ENCODE measurements around the gene METTL16. TPM values are rescaled to one million over a fixed set of nuclear protein-coding genes. Genes with fewer than 3 reads are reported as not detected.
"Not testable (repeated sequence)": the region's sequence is repeated elsewhere in the genome, so short reads cannot be mapped to it uniquely, and the experiment has no call there.

METTL16 gene
- total RNA-seq, 1 experiment from 2014 or later = 37.6 TPM

DNA sequence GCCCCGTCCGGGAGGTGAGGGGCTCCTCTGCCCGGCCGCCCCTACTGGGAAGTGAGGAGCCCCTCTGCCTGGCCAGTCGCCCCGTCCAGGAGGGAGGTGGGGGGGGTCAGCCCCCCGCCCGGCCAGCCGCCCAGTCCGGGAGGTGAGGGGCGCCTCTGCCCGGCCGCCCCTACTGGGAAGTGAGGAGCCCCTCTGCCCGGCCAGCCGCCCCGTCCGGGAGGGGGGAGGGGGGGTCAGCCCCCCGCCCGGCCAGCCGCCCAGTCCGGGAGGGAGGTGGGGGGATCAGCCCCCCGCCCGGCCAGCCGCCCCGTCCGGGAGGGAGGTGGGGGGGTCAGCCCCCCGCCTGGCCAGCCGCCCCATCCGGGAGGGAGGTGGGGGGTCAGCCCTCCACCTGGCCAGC is 64.2 kb downstream of the METTL16 start:
- intact Hi-C loops (cut with micrococcal nuclease); DNase-seq (ENCODE audit: low read depth, low spot score); RAD21 ChIA-PET (ENCODE audit: low non-redundant PET in 1 of 2, low total read pairs in 2 of 2, uncharacterized antibody in 2 of 2, unreplicated experiment in 2 of 2); POLR2A ChIA-PET; H3K9me3 ChIP-seq (ENCODE audit: control insufficient read depth in 1 of 2, insufficient read depth in 1 of 2, low read depth in 1 of 2, low read length in 2 of 2); H3K9ac ChIP-seq (ENCODE audit: low read length); BruUV-seq (replicated peaks); H3K4me2 ChIP-seq (ENCODE audit: low read length); H3K36me3 ChIP-seq (ENCODE audit: control insufficient read depth in 1 of 2, insufficient read depth in 2 of 2, low read length in 2 of 2); H4K20me1 ChIP-seq (ENCODE audit: insufficient read depth); H3K27me3 ChIP-seq (ENCODE audit: insufficient read depth, low read length); H3K4me3 ChIP-seq (replicated peaks in 1 of 2; ENCODE audit: low read depth in 1 of 2, low read length in 2 of 2); H3K9me2 ChIP-seq (ENCODE audit: insufficient read depth); H2AFZ ChIP-seq (ENCODE audit: low read depth, low read length, poor library complexity, severe bottlenecking); H3K4me1 ChIP-seq (ENCODE audit: control insufficient read depth in 1 of 2, insufficient read depth in 2 of 2, low read length in 2 of 2); H3K27ac ChIP-seq (ENCODE audit: low read depth, low read length); ATAC-seq; CTCF ChIA-PET: not testable (repeated sequence)
- peaks cover 14% of the 10 kb centered on the region; the same call in 1 of the 2 replicates for H3K79me2 ChIP-seq (ENCODE audit: insufficient read depth, low read length)

DNA sequence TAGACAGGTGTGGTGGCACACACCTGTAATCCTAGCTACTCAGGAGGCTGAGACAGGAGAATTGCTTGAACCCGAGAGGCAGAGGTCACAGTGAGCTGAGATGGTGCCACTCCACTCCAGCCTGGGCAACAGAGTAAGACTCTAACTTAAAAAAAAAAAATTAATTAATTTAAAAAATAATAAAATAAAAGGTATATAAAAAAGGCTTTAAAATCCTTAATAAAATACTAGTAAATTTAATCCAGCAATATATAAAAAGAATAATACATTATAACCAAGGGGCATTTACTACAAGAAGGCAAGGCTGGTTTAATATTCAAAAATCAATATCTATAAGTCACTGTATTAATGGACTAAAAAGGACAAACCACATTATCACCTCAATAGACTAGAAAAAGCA is 66.0 kb downstream of the METTL16 start:
- TF ChIP-seq, protein P1, sequence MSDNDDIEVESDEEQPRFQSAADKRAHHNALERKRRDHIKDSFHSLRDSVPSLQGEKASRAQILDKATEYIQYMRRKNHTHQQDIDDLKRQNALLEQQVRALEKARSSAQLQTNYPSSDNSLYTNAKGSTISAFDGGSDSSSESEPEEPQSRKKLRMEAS (IDR thresholded peaks at IDR 0.05) = no peak
- no peak for TF ChIP-seq JUND (IDR thresholded peaks at IDR 0.05)
- TF ChIP-seq, protein P2, sequence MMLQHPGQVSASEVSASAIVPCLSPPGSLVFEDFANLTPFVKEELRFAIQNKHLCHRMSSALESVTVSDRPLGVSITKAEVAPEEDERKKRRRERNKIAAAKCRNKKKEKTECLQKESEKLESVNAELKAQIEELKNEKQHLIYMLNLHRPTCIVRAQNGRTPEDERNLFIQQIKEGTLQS (IDR thresholded peaks at IDR 0.05) = no peak
- H3K79me2 ChIP-seq (ENCODE audit: insufficient read depth, low read length) = peaks cover 12% of the 10 kb centered on the region; the same call in 1 of the 2 replicates
- ChIA-PET RAD21 (ENCODE audit: low non-redundant PET in 1 of 2, low total read pairs in 2 of 2, uncharacterized antibody in 2 of 2, unreplicated experiment in 2 of 2) (no interaction called here), CTCF (no interaction called here), POLR2A (no interaction called here)
- DNase-seq (ENCODE audit: low read depth, low spot score) (no peak), ATAC-seq (no peak)
- H3K36me3 ChIP-seq (ENCODE audit: control insufficient read depth in 1 of 2, insufficient read depth in 2 of 2, low read length in 2 of 2) = peaks cover 4 to 12% of the 10 kb centered on the region in 2 experiments; a peak in 2 of 4 replicates
- intact Hi-C loops (cut with micrococcal nuclease) = no loop called here
- H3K27me3 ChIP-seq (ENCODE audit: insufficient read depth, low read length) = no peaks in the 10 kb centered on the region
- H2AFZ ChIP-seq (ENCODE audit: low read depth, low read length, poor library complexity, severe bottlenecking) = no peak overlapping the region
- no TSS peak for BruUV-seq (replicated peaks)
- no peak overlapping the region for H3K9ac ChIP-seq (ENCODE audit: low read length)
- no peak overlapping the region for H3K27ac ChIP-seq (ENCODE audit: low read depth, low read length)
- H3K4me1 ChIP-seq (ENCODE audit: control insufficient read depth in 1 of 2, insufficient read depth in 2 of 2, low read length in 2 of 2) = no peaks in the 10 kb centered on the region
- peaks cover 0 to 4% of the 10 kb centered on the region in 2 experiments; a peak in 1 of 4 replicates for H3K9me3 ChIP-seq (ENCODE audit: control insufficient read depth in 1 of 2, insufficient read depth in 1 of 2, low read depth in 1 of 2, low read length in 2 of 2)
- H3K9me2 ChIP-seq (ENCODE audit: insufficient read depth) = no peaks in the 10 kb centered on the region
- no peak overlapping the region for H3K4me2 ChIP-seq (ENCODE audit: low read length)
- H4K20me1 ChIP-seq (ENCODE audit: insufficient read depth) = no peaks in the 10 kb centered on the region
- no peak overlapping the region for H3K4me3 ChIP-seq (replicated peaks in 1 of 2; ENCODE audit: low read depth in 1 of 2, low read length in 2 of 2)

Measured in HCT116 (cell line).